ENCODE measurements around the gene RRP15. TPM values are rescaled to one million over a fixed set of nuclear protein-coding genes. Genes with fewer than 3 reads are reported as not detected.

The RRP15 gene
- total RNA-seq, 2 donors from 2014 or later, result 24.9 to 27.3 TPM

- WGBS, 2 experiments (ENCODE audit: insufficient coverage in 1 of 2, insufficient read length in 1 of 2), result 98 to 100% methylated on average over 1 to 2 of the region's 2 CpGs
- Histone ChIP-seq H3K9me3 (ENCODE audit: control insufficient read depth, low read length) (no peaks in the 10 kb centered on the region), H3K27ac (ENCODE audit: low read depth, low read length) (no peak overlapping the region), H3K27me3 (ENCODE audit: control insufficient read depth, insufficient read depth, low read length, poor library complexity, severe bottlenecking) (no peaks in the 10 kb centered on the region), H3K4me3 (ENCODE audit: low read length) (no peak overlapping the region), H3K9ac (ENCODE audit: extremely low read depth, low read length, poor library complexity, severe bottlenecking) (no peak overlapping the region), H3K36me3 (ENCODE audit: control insufficient read depth, insufficient read depth, low read length) (no peaks in the 10 kb centered on the region), H3K4me1 (ENCODE audit: control insufficient read depth, insufficient read depth, low read length) (peaks cover 3% of the 10 kb centered on the region)
- H3K36me3 Mint-ChIP-seq (ENCODE audit: low read depth), result no peaks in the 10 kb centered on the region
- no peak for DNase-seq
- peaks cover 3% of the 10 kb centered on the region for H3K27me3 Mint-ChIP-seq (ENCODE audit: insufficient read depth)
- no peaks in the 10 kb centered on the region for H3K9me3 Mint-ChIP-seq
- no peak overlapping the region for H3K4me3 Mint-ChIP-seq
- no peak for TF ChIP-seq CTCF (conservative IDR thresholded peaks at IDR 0.05)
- peaks cover 17% of the 10 kb centered on the region for H3K4me1 Mint-ChIP-seq
- no peak overlapping the region for H3K27ac Mint-ChIP-seq
These were observed 10.6 kb upstream of the RRP15 start for GRCh38 chr1:218274511-218274910.

DNA sequence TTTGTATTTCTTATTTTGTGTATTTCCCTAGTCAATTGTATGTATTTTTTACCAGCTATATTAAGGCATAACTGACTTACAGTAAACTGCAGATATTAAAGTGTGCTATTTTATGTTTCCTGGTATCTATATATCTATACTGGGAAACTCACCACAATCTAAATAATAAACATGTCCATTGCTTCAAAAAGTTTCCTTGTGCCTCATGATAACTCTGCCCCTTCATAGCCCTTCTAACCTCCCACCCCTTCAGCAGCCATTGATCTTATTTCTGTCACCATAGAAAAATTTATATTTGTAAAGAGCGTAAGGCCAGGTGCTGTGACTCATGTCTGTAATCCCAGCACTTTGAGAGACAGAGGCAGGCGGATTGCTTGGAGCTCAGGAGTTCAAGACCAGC, 9.3 kb upstream of the RRP15 start:
- Mint-ChIP-seq H3K9me3 (peaks cover 10% of the 10 kb centered on the region), H3K36me3 (ENCODE audit: low read depth) (no peaks in the 10 kb centered on the region), H3K27ac (no peak overlapping the region), H3K4me3 (no peak overlapping the region), H3K27me3 (ENCODE audit: insufficient read depth) (peaks cover 3% of the 10 kb centered on the region), H3K4me1 (peaks cover 17% of the 10 kb centered on the region)
- Histone ChIP-seq H3K4me3 (ENCODE audit: low read length) (no peak overlapping the region), H3K4me1 (ENCODE audit: control insufficient read depth, insufficient read depth, low read length) (peaks cover 3% of the 10 kb centered on the region), H3K9ac (ENCODE audit: extremely low read depth, low read length, poor library complexity, severe bottlenecking) (no peak overlapping the region), H3K9me3 (ENCODE audit: control insufficient read depth, low read length) (peaks cover 10% of the 10 kb centered on the region), H3K36me3 (ENCODE audit: control insufficient read depth, insufficient read depth, low read length) (no peaks in the 10 kb centered on the region), H3K27ac (ENCODE audit: low read depth, low read length) (no peak overlapping the region), H3K27me3 (ENCODE audit: control insufficient read depth, insufficient read depth, low read length, poor library complexity, severe bottlenecking) (no peaks in the 10 kb centered on the region)
- no peak for TF ChIP-seq CTCF (conservative IDR thresholded peaks at IDR 0.05)
- WGBS, 2 experiments (ENCODE audit: insufficient coverage in 1 of 2, insufficient read length in 1 of 2), result 71 to 92% methylated on average over 2 of the region's 2 CpGs
- no peak for DNase-seq

DNA sequence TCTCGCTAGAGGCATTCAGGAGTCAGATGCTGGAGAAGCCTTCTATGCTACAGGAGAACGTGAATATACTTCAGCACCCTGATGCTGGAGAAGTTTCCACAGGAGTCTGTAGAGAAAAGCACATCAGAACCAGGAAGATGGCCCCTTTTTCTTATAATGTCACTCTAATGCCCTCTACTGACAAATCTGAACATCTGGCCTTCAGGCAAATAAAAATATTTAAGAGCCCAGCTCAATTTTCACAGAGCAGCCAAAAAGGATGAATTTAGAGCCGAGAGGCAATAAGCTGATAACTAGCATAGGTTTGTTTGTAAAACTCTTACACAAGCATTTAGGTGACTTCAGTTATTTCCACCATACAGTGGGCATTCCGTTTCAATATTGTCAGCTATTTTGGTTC, 3.8 kb upstream of the RRP15 start:
- Histone ChIP-seq H3K27me3 (ENCODE audit: control insufficient read depth, insufficient read depth, low read length, poor library complexity, severe bottlenecking) (no peaks in the 10 kb centered on the region), H3K4me3 (ENCODE audit: low read length) (peak overlapping the region; percentile 39), H3K4me1 (ENCODE audit: control insufficient read depth, insufficient read depth, low read length) (no peaks in the 10 kb centered on the region), H3K9ac (ENCODE audit: extremely low read depth, low read length, poor library complexity, severe bottlenecking) (no peak overlapping the region), H3K36me3 (ENCODE audit: control insufficient read depth, insufficient read depth, low read length) (no peaks in the 10 kb centered on the region), H3K9me3 (ENCODE audit: control insufficient read depth, low read length) (peaks cover 43% of the 10 kb centered on the region), H3K27ac (ENCODE audit: low read depth, low read length) (no peak overlapping the region)
- peaks cover 37% of the 10 kb centered on the region for H3K9me3 Mint-ChIP-seq
- H3K4me3 Mint-ChIP-seq, result no peak overlapping the region
- H3K27me3 Mint-ChIP-seq (ENCODE audit: insufficient read depth), result peaks cover 2% of the 10 kb centered on the region
- TF ChIP-seq CTCF (conservative IDR thresholded peaks at IDR 0.05), result peak; percentile 12
- no peaks in the 10 kb centered on the region for H3K36me3 Mint-ChIP-seq (ENCODE audit: low read depth)
- H3K27ac Mint-ChIP-seq, result no peak overlapping the region
- peaks cover 17% of the 10 kb centered on the region for H3K4me1 Mint-ChIP-seq
- 84 to 93% methylated on average over 3 to 4 of the region's 4 CpGs for WGBS, 2 experiments (ENCODE audit: insufficient coverage in 1 of 2, insufficient read length in 1 of 2)
- DNase-seq, result no peak
